Panc1 (cell line): Measurements from ENCODE around the gene CD44. TPM values are rescaled to one million over a fixed set of nuclear protein-coding genes. Genes with fewer than 3 reads are reported as not detected.
"Not testable (repeated sequence)": the region's sequence is repeated elsewhere in the genome, so short reads cannot be mapped to it uniquely, and the experiment has no call there.

ENCODE experiments used
- ATAC-seq: fragments of 200-7000 bp; cut with Tn5 transposase; 2 replicates; pipeline ENCODE4 v1.9.1; 2020; ENCODE audit warnings: mild to moderate bottlenecking, moderate library complexity
- BruUV-seq: library from RNA; stranded (reverse); fragments of 400-500 nt; replicated peaks from 2 replicates; lab custom pipeline; 2021; lab: Mats Ljungman, UMichigan
- CTCF ChIA-PET: fragments of 300-600 bp; sonication (Branson Sonifier 250); formaldehyde crosslinking; loops from one replicate; lab custom pipeline; 2022; ENCODE audit warnings: antibody characterized with exemption; lab: Charles Lee
- POLR2A ChIA-PET: fragments of 300-600 bp; sonication (Branson Sonifier 250); formaldehyde crosslinking; loops from one replicate; lab custom pipeline; 2022; ENCODE audit warnings: antibody characterized with exemption; lab: Charles Lee
- DNase-seq: peaks from one replicate; pipeline ENCODE4 v3.0.0-alpha.2; 2010; ENCODE audit warnings: low read depth, low spot score
- H3K27ac ChIP-seq: 2 replicates; pipeline ENCODE4 v1.5.1; 2011; ENCODE audit warnings: mild to moderate bottlenecking, low read length, inconsistent platforms
- H3K27me3 ChIP-seq: fragments of 200-500 bp; sonication (Bioruptor generic); 2 replicates; pipeline ENCODE4 v1.6.0; 2014; ENCODE audit warnings: low read length, inconsistent platforms; ENCODE audit not compliant: control insufficient read depth, insufficient read depth
- H3K36me3 ChIP-seq: fragments of 200-500 bp; sonication (Bioruptor generic); 2 replicates; pipeline ENCODE4 v1.5.1; 2014; ENCODE audit warnings: inconsistent platforms, mild to moderate bottlenecking, low read length, moderate library complexity; ENCODE audit not compliant: control insufficient read depth, insufficient read depth
- H3K4me1 ChIP-seq: 2 replicates; pipeline ENCODE4 v1.5.1; 2011; ENCODE audit warnings: inconsistent platforms, mild to moderate bottlenecking, low read length, moderate library complexity; ENCODE audit not compliant: control insufficient read depth, insufficient read depth
- H3K4me3 ChIP-seq, 2 experiments: 2 replicates each; pipeline ENCODE4 v1.5.1; 2011 to 2012; ENCODE audit warnings: low read depth in 2 of 2, low read length in 2 of 2, mild to moderate bottlenecking in 2 of 2, inconsistent platforms in 1 of 2, moderate library complexity in 1 of 2
- H3K9me3 ChIP-seq: fragments of 200-500 bp; sonication (Bioruptor generic); 2 replicates; pipeline ENCODE4 v1.5.1; 2014; ENCODE audit warnings: low read depth, mild to moderate bottlenecking, inconsistent platforms, low read length, moderate library complexity; ENCODE audit not compliant: control insufficient read depth, insufficient read depth
- CTCF ChIP-seq: fragments of 450-650 bp; IDR thresholded peaks from 2 replicates; pipeline ENCODE4 v1.5.1; 2017; ENCODE audit warnings: mild to moderate bottlenecking
- POLR2AphosphoS5 ChIP-seq: IDR thresholded peaks from 2 replicates; pipeline ENCODE4 v1.6.1; 2012; ENCODE audit warnings: mild to moderate bottlenecking, low read depth, low read length, moderate library complexity
- REST ChIP-seq, 2 experiments: IDR thresholded peaks; 2 replicates each; pipeline ENCODE4 v1.6.1; 2011 to 2012; ENCODE audit warnings: low read depth in 2 of 2, control low read depth in 1 of 2, low read length in 1 of 2, mild to moderate bottlenecking in 1 of 2, moderate library complexity in 1 of 2; ENCODE audit not compliant: insufficient read depth in 1 of 2
- SIN3A ChIP-seq: IDR thresholded peaks from 2 replicates; pipeline ENCODE4 v1.6.1; 2012; ENCODE audit warnings: low read depth, mild to moderate bottlenecking, low read length, moderate library complexity, borderline replicate concordance; ENCODE audit not compliant: insufficient read depth
- TCF7L2 ChIP-seq: IDR thresholded peaks from 2 replicates; pipeline ENCODE4 v1.6.1; 2011; ENCODE audit warnings: mild to moderate bottlenecking, low read depth, low read length, inconsistent platforms
- in situ Hi-C: cut with HindIII; loops from 2 replicates; pipeline ENCODE4 v1.10.0; 2016; ENCODE audit warnings: low sequenced_read_pairs, low pct_unique_long_range_greater_than_20kb
- intact Hi-C: fragments of 100-400 bp; cut with micrococcal nuclease; formaldehyde crosslinking; loops from one replicate; pipeline ENCODE4 v1.10.0; 2022; ENCODE audit not compliant: unreplicated experiment
- total RNA-seq: library from RNA; stranded (reverse); gene quantifications from one replicate; pipeline ENCODE4 v1.2.1, GENCODE V29; 2021; ENCODE audit not compliant: unreplicated experiment

The CD44 gene
- total RNA-seq, 1 experiment from 2014 or later, result 1,819 TPM

GRCh38 chr11:35107861-35108260 is 31.1 kb upstream of the CD44 start:
- Histone ChIP-seq H3K27me3 (no peaks in the 10 kb centered on the region), H3K27ac (peak overlapping the region; percentile 19; the same call in 1 of the 2 replicates), H3K4me3 (no peak overlapping the region), H3K4me1 (peaks cover 10% of the 10 kb centered on the region), H3K36me3 (no peaks in the 10 kb centered on the region), H3K9me3 (no peaks in the 10 kb centered on the region)
- BruUV-seq, result no TSS peak
- intact Hi-C loops (no loop called here), in situ Hi-C loops (no loop called here)
- ChIA-PET POLR2A (no interaction called here), CTCF (no interaction called here)
- ATAC-seq, result no peak
- no peak for TF ChIP-seq TCF7L2
- TF ChIP-seq CTCF, result no peak
- TF ChIP-seq SIN3A, result no peak
- TF ChIP-seq REST (IDR thresholded peaks at IDR 0.05; ENCODE audit: insufficient read depth in 1 of 2, low read depth in 2 of 2, low read length in 1 of 2), result no peak
- no peak for TF ChIP-seq POLR2AphosphoS5
- DNase-seq, result no peak

- Histone ChIP-seq H3K27ac (peak overlapping the region; percentile 19; the same call in 1 of the 2 replicates), H3K4me1 (peaks cover 10% of the 10 kb centered on the region)
- in situ Hi-C loops, DNase-seq, BruUV-seq, H3K27me3 ChIP-seq, POLR2A ChIA-PET, H3K9me3 ChIP-seq, intact Hi-C loops, H3K4me3 ChIP-seq, ATAC-seq, H3K36me3 ChIP-seq, CTCF ChIA-PET: not testable (repeated sequence)
Observed at GRCh38 chr11:35108336-35108735, 30.6 kb upstream of the CD44 start.

- H3K27me3 ChIP-seq, result no peaks in the 10 kb centered on the region
- POLR2A ChIA-PET, result no interaction called here
- TF ChIP-seq REST (IDR thresholded peaks at IDR 0.05; ENCODE audit: insufficient read depth in 1 of 2, low read depth in 2 of 2, low read length in 1 of 2), result no peak
- H3K9me3 ChIP-seq, result no peaks in the 10 kb centered on the region
- ATAC-seq (no peak), DNase-seq (no peak)
- CTCF ChIA-PET, result no interaction called here
- H3K4me1 ChIP-seq, result peaks cover 10% of the 10 kb centered on the region
- intact Hi-C loops, result no loop called here
- peak overlapping the region; percentile 27; the same call in 1 of the 2 replicates for H3K27ac ChIP-seq
- in situ Hi-C loops, result no loop called here
- BruUV-seq, result no TSS peak
- H3K36me3 ChIP-seq, result no peaks in the 10 kb centered on the region
- no peak overlapping the region for H3K4me3 ChIP-seq
Observed at GRCh38 chr11:35109041-35109440, 29.9 kb upstream of the CD44 start.
